Keratinocyte (primary cell): ENCODE results near the gene OGDH. TPM values are rescaled to one million over a fixed set of nuclear protein-coding genes. Genes with fewer than 3 reads are reported as not detected.

Experiments used
- DNase-seq: peaks from one replicate; pipeline ENCODE4 v3.0.0-alpha.2; 2011; ENCODE audit warnings: low read depth, missing footprints, low spot score
- FAIRE-seq: peaks from 2 replicates; lab custom pipeline; 2011; peaks lifted over from hg19 to GRCh38; lab: Jason Lieb, UNC
- H2AFZ ChIP-seq: 2 replicates; pipeline ENCODE4 v1.6.0; 2012; ENCODE audit warnings: low read length, control low read depth, inconsistent platforms; ENCODE audit not compliant: control insufficient read depth
- H3K27ac ChIP-seq: 2 replicates; pipeline ENCODE4 v1.5.1; 2011; ENCODE audit warnings: low read length; ENCODE audit not compliant: control insufficient read depth, insufficient read depth
- H3K27me3 ChIP-seq: 3 replicates; pipeline ENCODE4 v1.6.0; 2011; ENCODE audit warnings: low read length; ENCODE audit not compliant: control insufficient read depth, insufficient read depth; ENCODE audit errors: extremely low read depth
- H3K36me3 ChIP-seq, 2 experiments: 2 replicates in 1 of 2; 3 replicates in 1 of 2; pipeline ENCODE4 v1.5.1; 2011; ENCODE audit warnings: low read length in 2 of 2, mild to moderate bottlenecking in 1 of 2; ENCODE audit not compliant: control insufficient read depth in 2 of 2, insufficient read depth in 2 of 2; ENCODE audit errors: extremely low read depth in 1 of 2
- H3K4me1 ChIP-seq: 3 replicates; pipeline ENCODE4 v1.5.1; 2011; ENCODE audit warnings: low read length; ENCODE audit not compliant: control insufficient read depth, insufficient read depth; ENCODE audit errors: extremely low read depth
- H3K4me2 ChIP-seq: 3 replicates; pipeline ENCODE4 v1.6.0; 2011; ENCODE audit warnings: low read depth, low read length; ENCODE audit not compliant: control insufficient read depth, insufficient read depth; ENCODE audit errors: extremely low read depth
- H3K4me3 ChIP-seq, 3 experiments: fragments of 200-600 bp in 1 of 3; sonication (generic) in 1 of 3; 2 replicates in 2 of 3; 3 replicates in 1 of 3; pipeline ENCODE4 v1.5.1; 2011 to 2016; ENCODE audit warnings: low read length in 3 of 3, mild to moderate bottlenecking in 3 of 3, control low read depth in 2 of 3, inconsistent platforms in 1 of 3, low read depth in 1 of 3, mixed read lengths in 1 of 3, mixed run types in 1 of 3, moderate library complexity in 1 of 3; ENCODE audit not compliant: control insufficient read depth in 2 of 3, insufficient read depth in 2 of 3; ENCODE audit errors: extremely low read depth in 1 of 3
- H3K79me2 ChIP-seq: 2 replicates; pipeline ENCODE4 v1.6.0; 2012; ENCODE audit warnings: low read length; ENCODE audit not compliant: control insufficient read depth, insufficient read depth
- H3K9ac ChIP-seq: 3 replicates; pipeline ENCODE4 v1.6.0; 2011; ENCODE audit warnings: low read length; ENCODE audit not compliant: control insufficient read depth, insufficient read depth; ENCODE audit errors: extremely low read depth
- H3K9me1 ChIP-seq: 3 replicates; pipeline ENCODE4 v1.6.0; 2011; ENCODE audit warnings: low read length; ENCODE audit not compliant: control insufficient read depth, insufficient read depth; ENCODE audit errors: extremely low read depth
- H3K9me3 ChIP-seq: 2 replicates; pipeline ENCODE4 v1.5.1; 2012; ENCODE audit warnings: low read depth, low read length; ENCODE audit not compliant: control insufficient read depth
- H4K20me1 ChIP-seq: 3 replicates; pipeline ENCODE4 v1.6.0; 2011; ENCODE audit warnings: low read length; ENCODE audit not compliant: control insufficient read depth, insufficient read depth; ENCODE audit errors: extremely low read depth
- CTCF ChIP-seq, 3 experiments: IDR thresholded peaks in 1 of 3; conservative IDR thresholded peaks in 1 of 3; optimal IDR thresholded peaks in 1 of 3; 2 replicates in 2 of 3; 3 replicates in 1 of 3; pipeline versions ENCODE3 to v1.5.1; 2011; ENCODE audit warnings: low read length in 3 of 3, mild to moderate bottlenecking in 3 of 3, moderate library complexity in 2 of 3, control low read depth in 1 of 3, inconsistent platforms in 1 of 3; ENCODE audit not compliant: insufficient read depth in 2 of 3; ENCODE audit errors: extremely low read depth in 1 of 3
- EZH2 ChIP-seq: IDR thresholded peaks from one replicate; pipeline ENCODE4 v1.6.1; 2012; ENCODE audit warnings: inconsistent platforms, mild to moderate bottlenecking, low read length, moderate library complexity
- dilution Hi-C: fragments of 300-500 bp; cut with MboI; formaldehyde crosslinking; loops from one replicate; pipeline ENCODE4 v1.7.0; 2020; ENCODE audit warnings: low sequenced_read_pairs; ENCODE audit not compliant: extremely low pct_ligation_motif_present
- polyA plus RNA-seq, 5 experiments: library from polyadenylated mRNA; depleted of rRNA in 3 of 5; stranded (reverse) in 3 of 5; stranded (forward) in 1 of 5; unstranded in 1 of 5; fragments of >200 nt; gene quantifications; 1 replicate in 1 of 5; 2 replicates in 3 of 5; 3 replicates in 1 of 5; pipeline versions ENCODE4 v1.2.1 to v1.2.3, GENCODE V29; 2011 to 2012; ENCODE audit warnings: missing spikeins in 2 of 5, low read depth in 1 of 5, low replicate concordance in 1 of 5

The OGDH gene
- polyA plus RNA-seq, 1 donor (not counting 4 experiments of a cell fraction or from before 2014, with no cell fraction given) = 46.4 TPM

- TF ChIP-seq EZH2 = no peak
- TF ChIP-seq CTCF (optimal IDR thresholded peaks at IDR 0.05 in 1 of 3, IDR thresholded peaks at IDR 0.05 in 1 of 3, conservative IDR thresholded peaks at IDR 0.05 in 1 of 3; ENCODE audit: extremely low read depth in 1 of 3, insufficient read depth in 2 of 3, low read length in 3 of 3) = no peak
- H3K9me3 ChIP-seq = no peaks in the 10 kb centered on the region
- no peaks in the 10 kb centered on the region for H4K20me1 ChIP-seq
- DNase-seq (no peak), FAIRE-seq (no peak)
- dilution Hi-C loops = no loop called here
- H3K4me1 ChIP-seq = peaks cover 58% of the 10 kb centered on the region
- H3K9ac ChIP-seq = no peak overlapping the region
- H3K9me1 ChIP-seq = peaks cover 2% of the 10 kb centered on the region
- H3K79me2 ChIP-seq = peaks cover 6% of the 10 kb centered on the region
- H2AFZ ChIP-seq = no peak overlapping the region
- H3K27me3 ChIP-seq = no peaks in the 10 kb centered on the region
- peak overlapping the region; percentile 73 for H3K27ac ChIP-seq
- H3K4me2 ChIP-seq = no peak overlapping the region
- peaks cover 3 to 20% of the 10 kb centered on the region in 2 experiments for H3K36me3 ChIP-seq
- no peak overlapping the region for H3K4me3 ChIP-seq
Measured at GRCh38 chr7:44634839-44635591, 28.6 kb downstream of the OGDH start.

- peaks cover 3 to 10% of the 10 kb centered on the region in 2 experiments for H3K36me3 ChIP-seq
- no peaks in the 10 kb centered on the region for H3K9me3 ChIP-seq
- FAIRE-seq (no peak), DNase-seq (no peak)
- H4K20me1 ChIP-seq = no peaks in the 10 kb centered on the region
- H3K4me1 ChIP-seq = peaks cover 64% of the 10 kb centered on the region
- no peak for TF ChIP-seq EZH2
- no peak for TF ChIP-seq CTCF (optimal IDR thresholded peaks at IDR 0.05 in 1 of 3, IDR thresholded peaks at IDR 0.05 in 1 of 3, conservative IDR thresholded peaks at IDR 0.05 in 1 of 3; ENCODE audit: extremely low read depth in 1 of 3, insufficient read depth in 2 of 3, low read length in 3 of 3)
- H3K27ac ChIP-seq = no peak overlapping the region
- H3K4me3 ChIP-seq = no peak overlapping the region
- dilution Hi-C loops = no loop called here
- peaks cover 6% of the 10 kb centered on the region for H3K79me2 ChIP-seq
- no peaks in the 10 kb centered on the region for H3K27me3 ChIP-seq
- H3K4me2 ChIP-seq = no peak overlapping the region
- no peak overlapping the region for H3K9ac ChIP-seq
- H2AFZ ChIP-seq = no peak overlapping the region
- H3K9me1 ChIP-seq = peaks cover 2% of the 10 kb centered on the region
Measured at GRCh38 chr7:44636041-44636584, 29.7 kb downstream of the OGDH start.
